HL-60/S4 (cell line): ENCODE results near the gene SEPSECS.
"Not testable (repeated sequence)": the region's sequence is repeated elsewhere in the genome, so short reads cannot be mapped to it uniquely, and the experiment has no call there.

Experiments
- in situ Hi-C: fragments of 300-500 bp; cut with MboI; formaldehyde crosslinking; loops from 2 replicates; pipeline ENCODE4 v1.14.3; 2022; ENCODE audit warnings: low sequenced_read_pairs

SEPSECS gene

GRCh38 chr4:25088093-25088952, 71.9 kb downstream of the SEPSECS start:
- in situ Hi-C loops = no loop called here

- in situ Hi-C loops = no loop called here
Measured at GRCh38 chr4:25085671-25086070, 74.6 kb downstream of the SEPSECS start.

DNA sequence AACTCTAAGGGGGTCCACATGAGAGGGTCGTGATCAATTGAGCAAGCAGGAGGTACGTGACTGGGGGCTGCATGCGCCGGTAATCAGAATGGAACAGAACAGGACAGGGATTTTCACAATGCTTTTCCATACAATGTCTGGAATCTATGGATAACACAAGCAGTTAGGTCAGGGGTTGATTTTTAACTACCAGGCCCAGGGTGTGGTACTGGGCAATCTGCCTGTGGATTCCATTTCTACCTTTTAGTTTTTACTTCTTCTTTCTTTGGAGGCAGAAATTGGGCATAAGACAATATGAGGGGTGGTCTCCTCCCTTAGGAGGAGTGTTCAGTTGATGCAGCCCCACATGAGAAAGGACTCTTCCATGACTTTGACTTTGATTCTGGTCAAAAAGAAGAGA, 76.8 kb downstream of the SEPSECS start:
- in situ Hi-C loops = not testable (repeated sequence)

DNA sequence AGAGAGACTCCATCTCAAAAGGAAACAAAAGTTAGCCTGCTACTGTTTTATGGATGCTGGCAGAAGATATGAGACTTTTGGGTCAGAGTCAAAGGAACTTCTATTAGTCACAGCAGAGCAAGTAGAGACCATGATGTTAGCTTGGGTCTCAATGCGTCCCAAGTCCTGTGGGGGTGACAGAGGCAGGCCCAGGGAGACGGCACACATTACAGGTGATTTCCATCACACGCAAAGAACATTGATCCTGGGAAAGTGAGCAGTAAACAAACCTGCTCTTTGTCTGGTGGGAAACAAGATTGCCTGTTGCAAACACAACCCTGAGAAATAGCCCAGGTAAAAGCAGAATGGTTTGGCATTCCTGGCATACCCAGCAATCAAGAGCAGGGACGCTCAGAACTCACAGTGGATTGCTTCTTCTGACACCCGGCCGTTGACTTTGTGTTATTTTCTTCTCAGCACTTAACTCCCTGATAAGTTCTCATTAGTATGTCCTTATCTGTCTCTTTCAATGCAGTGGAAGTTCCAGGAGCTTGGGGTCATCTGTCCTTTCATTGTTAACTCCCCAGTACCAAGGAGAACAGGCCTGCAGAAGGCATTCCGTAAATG, 78.3 kb downstream of the SEPSECS start:
- in situ Hi-C loops = no loop called here

- in situ Hi-C loops = no loop called here
Measured at GRCh38 chr4:25080571-25080970, 79.7 kb downstream of the SEPSECS start.

DNA sequence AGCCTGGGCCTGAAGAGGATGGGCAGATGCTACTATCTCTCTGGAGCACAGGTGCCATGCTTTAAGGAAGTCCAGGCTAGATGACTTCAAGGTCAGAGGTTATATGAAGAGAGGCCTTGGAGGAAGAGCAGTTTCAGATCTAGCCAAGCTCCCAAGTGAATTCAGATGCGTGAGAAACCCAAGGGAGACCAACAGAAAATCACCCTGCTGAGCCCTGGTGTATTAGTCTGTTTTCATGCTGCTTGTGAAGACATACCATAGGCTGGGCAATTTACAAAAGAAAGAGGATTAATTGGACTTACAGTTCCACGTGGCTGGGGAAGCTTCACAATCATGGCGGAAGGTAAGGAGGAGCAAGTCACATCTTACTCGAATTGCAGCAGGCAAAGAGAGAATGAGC, 81.7 kb downstream of the SEPSECS start:
- in situ Hi-C loops = no loop called here

DNA sequence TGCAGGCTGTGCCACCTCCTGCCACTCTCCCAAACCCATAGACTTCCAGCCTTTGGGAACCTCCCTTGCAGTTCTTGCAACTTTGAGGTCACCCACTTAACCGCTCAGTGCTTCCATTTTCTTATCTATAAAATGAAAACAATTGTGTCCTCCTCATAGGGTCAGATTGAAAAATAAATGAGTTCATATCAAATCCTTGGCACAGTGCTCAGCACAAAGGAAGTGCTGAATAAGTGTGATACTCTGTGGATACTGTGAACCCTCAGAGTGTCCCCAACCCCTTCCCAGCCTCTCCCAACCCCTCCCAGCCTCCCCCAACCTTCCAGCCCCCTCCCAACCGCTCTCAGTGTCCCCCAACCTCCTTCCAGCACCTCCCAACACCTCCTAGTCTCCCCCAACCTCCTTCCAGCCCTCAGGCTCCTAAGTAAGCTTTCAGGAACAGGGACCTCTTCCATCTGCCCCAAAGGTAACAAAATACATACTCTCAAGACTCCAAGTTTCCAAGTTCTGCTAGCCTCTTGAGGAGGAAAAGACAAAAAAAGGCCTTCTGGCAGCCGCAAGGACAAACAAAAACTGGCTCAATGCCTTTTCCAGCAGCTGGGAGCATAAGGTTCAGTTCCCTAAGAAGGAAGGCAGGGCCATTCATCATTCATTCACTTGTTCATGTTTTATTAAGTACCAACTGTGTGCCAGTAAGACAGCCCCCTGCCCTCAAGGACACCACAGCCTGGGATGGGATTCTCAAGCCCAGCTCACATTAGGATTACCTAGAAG, 83.4 kb downstream of the SEPSECS start:
- in situ Hi-C loops = no loop called here

- in situ Hi-C loops = no loop called here
Measured at GRCh38 chr4:25075851-25076250, 84.4 kb downstream of the SEPSECS start.

DNA sequence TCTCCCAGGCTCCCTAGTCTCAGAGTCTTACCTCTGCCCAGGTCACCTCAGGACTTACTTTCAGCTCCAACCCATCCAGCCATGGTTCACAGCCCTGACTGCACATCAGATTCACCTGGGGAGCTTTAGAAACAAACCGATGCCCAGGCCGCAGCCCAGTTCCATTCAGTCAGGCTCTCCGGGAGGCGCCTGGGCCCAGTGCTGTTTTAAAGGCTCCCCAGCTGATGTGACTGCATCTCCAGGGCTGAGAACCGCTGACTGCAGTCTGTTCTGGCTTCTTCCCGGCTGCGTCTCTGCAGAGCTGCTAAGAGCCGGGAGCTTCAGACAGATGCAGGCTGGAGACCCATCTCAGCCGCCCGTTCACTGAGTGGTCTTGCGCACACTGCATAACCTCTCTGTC, 85.1 kb downstream of the SEPSECS start:
- in situ Hi-C loops = no loop called here

DNA sequence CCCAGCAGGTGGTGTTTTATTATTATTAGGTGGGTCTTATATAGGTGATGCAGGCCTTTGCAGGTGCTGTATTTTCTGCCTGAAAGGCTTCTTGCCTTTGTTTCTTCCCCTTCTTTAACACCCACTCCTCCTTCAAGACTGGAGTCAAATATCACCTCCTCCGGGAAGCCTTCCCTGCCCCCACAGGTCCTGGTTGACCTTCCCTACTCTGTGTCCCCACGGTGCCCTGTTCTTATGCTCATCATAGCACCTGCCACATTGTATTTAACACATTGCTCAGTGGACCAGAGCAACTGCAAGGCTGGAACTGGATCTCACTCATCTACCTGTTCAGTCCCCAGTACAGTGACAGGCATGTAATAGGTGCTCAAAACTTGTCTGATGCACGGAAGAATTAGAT, 89.7 kb downstream of the SEPSECS start:
- in situ Hi-C loops = no loop called here
